K562 (cell line): ENCODE results near the gene NEDD4L. TPM values are rescaled to one million over a fixed set of nuclear protein-coding genes. Genes with fewer than 3 reads are reported as not detected.

Experiments used
- CBX5 ChIP-seq: IDR thresholded peaks from 2 replicates; pipeline ENCODE4 v1.6.1; 2014; ENCODE audit warnings: low read depth, borderline replicate concordance
- DEAF1 ChIP-seq: fragments of 450-650 bp; formaldehyde crosslinking; IDR thresholded peaks from 2 replicates; pipeline ENCODE4 v1.4.0; 2020; ENCODE audit warnings: mild to moderate bottlenecking, moderate library complexity
- DNMT1 ChIP-seq: fragments of 450-650 bp; IDR thresholded peaks from 2 replicates; pipeline ENCODE4 v1.6.1; 2016; ENCODE audit warnings: antibody characterized with exemption, mild to moderate bottlenecking
- ILK ChIP-seq: fragments of 450-650 bp; IDR thresholded peaks from 2 replicates; pipeline ENCODE4 v1.6.1; 2016; ENCODE audit warnings: missing genetic modification characterization, low read depth, mild to moderate bottlenecking, missing compliant biosample characterization, moderate library complexity, borderline replicate concordance
- KAT2B ChIP-seq: IDR thresholded peaks from one replicate; pipeline ENCODE4 v1.6.1; 2012; ENCODE audit warnings: low read depth, mild to moderate bottlenecking, control low read depth, inconsistent platforms, low read length, moderate library complexity
- KAT7 ChIP-seq: sonication (generic); formaldehyde crosslinking; IDR thresholded peaks from 2 replicates; pipeline ENCODE4 v1.8.0; 2022; ENCODE audit warnings: missing genetic modification reagents, mild to moderate bottlenecking, borderline replicate concordance
- MLLT1 ChIP-seq, 2 experiments: fragments of 450-650 bp; IDR thresholded peaks; 2 replicates each; pipeline ENCODE4 v1.6.1; 2016
- MYC ChIP-seq, 2 experiments: fragments of 250-450 bp in 1 of 2; sonication (Bioruptor Pico) in 1 of 2; IDR thresholded peaks; 2 replicates each; pipeline versions ENCODE4 v1.5.1 to v1.6.1; 2012 to 2021; ENCODE audit warnings: low read depth in 2 of 2, borderline replicate concordance in 1 of 2, improper control_type of control experiment in 1 of 2, low read length in 1 of 2, mild to moderate bottlenecking in 1 of 2, moderate library complexity in 1 of 2
- NCOA4 ChIP-seq: fragments of 450-650 bp; IDR thresholded peaks from 2 replicates; pipeline ENCODE4 v1.6.1; 2018; ENCODE audit warnings: mild to moderate bottlenecking; ENCODE audit not compliant: partially characterized antibody
- PATZ1 ChIP-seq: fragments of 250-450 bp; sonication (Bioruptor Pico); IDR thresholded peaks from 2 replicates; pipeline ENCODE4 v1.5.0; 2020; ENCODE audit warnings: mild to moderate bottlenecking, borderline replicate concordance
- RAD21 ChIP-seq, 2 experiments: fragments of 250-450 bp in 1 of 2; fragments of 450-650 bp in 1 of 2; sonication (Bioruptor Pico) in 1 of 2; formaldehyde crosslinking in 1 of 2; IDR thresholded peaks in 1 of 2; conservative IDR thresholded peaks in 1 of 2; 2 replicates each; pipeline versions ENCODE4 v1.4.0 to v1.8.0; 2020 to 2022; ENCODE audit warnings: mild to moderate bottlenecking in 2 of 2, moderate library complexity in 1 of 2
- RBFOX2 ChIP-seq: fragments of 200-400 bp; formaldehyde crosslinking; IDR thresholded peaks from 2 replicates; pipeline ENCODE4 v1.6.1; 2017; ENCODE audit warnings: low read depth, mild to moderate bottlenecking, low read length, moderate library complexity
- RBM14 ChIP-seq: fragments of 200-400 bp; formaldehyde crosslinking; IDR thresholded peaks from 2 replicates; pipeline ENCODE4 v1.6.1; 2018; ENCODE audit warnings: low read depth, mild to moderate bottlenecking, low read length, moderate library complexity, borderline replicate concordance; ENCODE audit not compliant: insufficient read depth
- SIX5 ChIP-seq, 2 experiments: IDR thresholded peaks; 2 replicates each; pipeline ENCODE4 v1.6.1; 2011; ENCODE audit warnings: low read length in 2 of 2, borderline replicate concordance in 1 of 2, low read depth in 1 of 2, mild to moderate bottlenecking in 1 of 2, moderate library complexity in 1 of 2; ENCODE audit not compliant: insufficient read depth in 1 of 2
- SMARCB1 ChIP-seq: IDR thresholded peaks from 2 replicates; pipeline ENCODE4 v1.6.1; 2011; ENCODE audit warnings: improper control_type of control experiment, low read depth; ENCODE audit not compliant: insufficient read length
- STAG1 ChIP-seq: sonication (generic); formaldehyde crosslinking; IDR thresholded peaks from 2 replicates; pipeline ENCODE4 v1.5.0; 2020; ENCODE audit warnings: missing genetic modification reagents, borderline replicate concordance
- ZNF12 ChIP-seq: sonication (generic); formaldehyde crosslinking; IDR thresholded peaks from 2 replicates; pipeline ENCODE4 v1.4.0; 2020; ENCODE audit warnings: mild to moderate bottlenecking, missing genetic modification reagents
- ZNF133 ChIP-seq: fragments of 250-450 bp; sonication (Bioruptor Pico); IDR thresholded peaks from 2 replicates; pipeline ENCODE4 v1.4.0; 2020; ENCODE audit warnings: mild to moderate bottlenecking
- ZNF431 ChIP-seq: sonication (generic); formaldehyde crosslinking; IDR thresholded peaks from 2 replicates; pipeline ENCODE4 v1.8.0; 2022; ENCODE audit warnings: mild to moderate bottlenecking, missing genetic modification reagents
- ZNF589 ChIP-seq: fragments of 200-800 bp; sonication (Bioruptor generic); IDR thresholded peaks from 2 replicates; pipeline ENCODE4 v1.6.1; 2016; ENCODE audit warnings: low read depth, missing genetic modification characterization, missing compliant biosample characterization
- ZNF695 ChIP-seq: fragments of 450-650 bp; formaldehyde crosslinking; IDR thresholded peaks from 2 replicates; pipeline ENCODE4 v1.4.0; 2020; ENCODE audit warnings: mild to moderate bottlenecking, moderate library complexity
- ZNF77 ChIP-seq: fragments of 250-450 bp; sonication (Bioruptor Pico); IDR thresholded peaks from 2 replicates; pipeline ENCODE4 v1.5.0; 2020
- polyA plus RNA-seq, 8 experiments: library from polyadenylated mRNA; depleted of rRNA in 4 of 8; stranded (reverse) in 5 of 8; unstranded in 3 of 8; fragments of >200 nt; fragmentation: Nextera tagmentation in 2 of 8; fragmentation: Illumina TruSeq in 1 of 8; extraction: Ambion mirVana in 2 of 8; extraction: Trizol in 1 of 8; gene quantifications; 2 replicates each; pipeline versions ENCODE4 v1.2.1 to v1.2.3, GENCODE V29; 2011 to 2014; ENCODE audit warnings: inconsistent platforms in 1 of 8, missing spikeins in 1 of 8
- total RNA-seq, 7 experiments: library from RNA; depleted of rRNA in 6 of 7; stranded (reverse); fragments of >200 nt in 6 of 7; fragmentation: Illumina TruSeq in 2 of 7; extraction: Trizol in 2 of 7; gene quantifications; 2 replicates each; pipeline versions ENCODE4 v1.2.1 to v1.2.3, GENCODE V29; 2011 to 2021; ENCODE audit warnings: low replicate concordance in 1 of 7

Gene NEDD4L
- total and polyA plus RNA-seq, 9 of the 15 experiments (the other 6 are each of a cell fraction or from before 2014, with no cell fraction given), result 8.1 to 33.4 (median 19.9) TPM

- TF ChIP-seq CBX5, result no peak
- TF ChIP-seq NCOA4, result no peak
- TF ChIP-seq KAT2B, result no peak
- peak; percentile 85 to 89 for TF ChIP-seq RAD21 (CRISPR knock-in tag; conservative IDR thresholded peaks at IDR 0.05 in 1 of 2, IDR thresholded peaks at IDR 0.05 in 1 of 2)
- TF ChIP-seq SMARCB1, result no peak
- TF ChIP-seq ZNF431 (CRISPR knock-in tag), result no peak
- no peak for TF ChIP-seq ZNF133
- TF ChIP-seq ZNF695, result no peak
- TF ChIP-seq DNMT1, result no peak
- TF ChIP-seq MLLT1 (IDR thresholded peaks at IDR 0.05), result no peak
- TF ChIP-seq RBM14, result no peak
- TF ChIP-seq MYC (IDR thresholded peaks at IDR 0.05; ENCODE audit: low read depth, low read length), result no peak
- TF ChIP-seq MYC (CRISPR knock-in tag; IDR thresholded peaks at IDR 0.05; ENCODE audit: borderline replicate concordance, low read depth), result no peak
- no peak for TF ChIP-seq ZNF589 (CRISPR knock-in tag)
- peak; percentile 65 for TF ChIP-seq RBFOX2
- TF ChIP-seq ZNF12 (CRISPR knock-in tag), result no peak
- no peak for TF ChIP-seq PATZ1 (CRISPR knock-in tag)
- TF ChIP-seq SIX5 (IDR thresholded peaks at IDR 0.05; ENCODE audit: borderline replicate concordance in 1 of 2, insufficient read depth in 1 of 2, low read depth in 1 of 2, low read length in 2 of 2), result no peak
- no peak for TF ChIP-seq ZNF77 (CRISPR knock-in tag)
- peak; percentile 80 for TF ChIP-seq DEAF1 (CRISPR knock-in tag)
- TF ChIP-seq KAT7 (CRISPR knock-in tag), result no peak
- peak; percentile 28; the same call in 1 of the 2 replicates for TF ChIP-seq STAG1
- TF ChIP-seq ILK, result no peak
These were observed at the start of gene NEDD4L (continued) for GRCh38 chr18:58043491-58044369.
